Activated CD4-positive, alpha-beta T cell treated with anti-CD3 and anti-CD28 coated beads, Interleukin-2, amount 50 U/mL, for 1 hour (primary cell): Measurements from ENCODE around the gene ANKRD23.

Experiments
- DNase-seq: peaks from one replicate; pipeline ENCODE4 v3.0.0-alpha.2; 2020

The ANKRD23 gene

DNA sequence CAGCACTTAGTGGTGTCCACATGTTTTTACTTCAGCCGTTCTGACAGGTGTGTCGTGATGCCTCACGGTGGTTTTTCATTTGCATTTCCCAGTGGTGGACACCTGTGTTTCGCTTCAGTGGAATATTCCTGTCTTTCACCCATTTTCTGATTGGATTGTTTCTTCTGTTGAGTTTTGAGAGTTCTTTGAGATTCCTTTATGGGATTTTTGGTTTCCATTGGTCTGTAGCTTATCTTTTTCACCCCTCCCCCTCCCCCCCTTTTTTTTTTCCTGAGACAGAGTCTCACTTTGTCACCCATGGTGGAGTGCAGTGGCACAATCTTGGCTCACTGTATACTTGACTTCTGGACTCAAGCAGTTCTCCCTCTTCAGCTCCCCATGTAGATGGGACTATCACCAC lies 8.0 kb downstream of the ANKRD23 start:
- DNase-seq = no peak

DNA sequence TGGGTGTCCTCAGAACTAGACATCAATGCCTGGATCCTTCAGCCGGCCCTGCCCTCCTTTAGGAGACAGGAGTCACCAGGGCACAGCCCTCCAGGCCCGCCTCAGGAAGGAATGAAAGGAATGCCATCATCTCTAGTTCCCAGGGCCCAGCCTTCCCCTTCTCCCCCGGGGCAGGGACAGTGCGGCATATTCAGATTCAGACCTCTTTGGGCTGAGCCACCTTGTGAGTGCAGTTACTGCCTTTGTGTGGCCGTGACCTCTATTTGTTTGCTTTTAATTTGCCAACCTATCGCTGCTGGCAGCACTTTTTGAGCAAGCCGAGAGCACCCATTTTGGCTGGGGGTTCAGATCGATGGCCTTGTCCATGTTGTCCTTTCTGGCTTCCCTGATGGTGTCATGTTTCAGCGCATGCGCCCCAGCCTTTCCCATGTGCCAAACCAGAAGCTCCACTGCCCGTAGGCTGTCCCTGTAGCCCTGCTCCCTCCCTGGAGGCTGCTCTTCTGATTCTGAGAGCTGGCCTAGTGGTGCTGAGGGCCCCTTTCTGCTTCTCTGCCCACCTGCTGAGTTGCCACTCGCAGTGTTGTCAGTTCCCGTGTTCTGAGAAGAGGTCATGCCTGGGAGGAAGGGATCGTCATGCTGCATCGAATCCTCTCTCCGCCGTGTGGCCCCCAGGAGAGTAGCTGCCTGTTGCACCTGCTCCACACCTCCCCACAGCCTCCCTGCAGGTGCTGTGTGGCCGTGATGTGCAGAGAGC lies 10.9 kb downstream of the ANKRD23 start:
- no peak for DNase-seq

DNA sequence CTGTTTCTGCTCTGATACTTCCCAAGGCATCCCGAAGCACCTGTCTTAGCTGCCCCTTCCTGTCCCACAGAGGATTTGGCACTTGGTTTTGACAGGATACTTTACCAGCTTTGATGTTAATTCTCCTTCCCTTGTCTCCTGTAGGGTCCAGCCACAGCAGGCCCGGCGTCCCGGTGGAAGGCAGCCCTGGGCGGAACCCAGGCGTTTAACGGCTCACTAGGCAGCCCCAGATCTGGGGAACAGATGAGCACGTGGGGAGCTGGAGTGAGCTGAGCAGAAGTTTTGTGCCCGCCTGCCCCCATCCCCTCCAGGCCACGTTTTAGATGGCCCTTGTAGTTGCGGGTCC lies 11.4 kb downstream of the ANKRD23 start:
- DNase-seq = no peak

DNA sequence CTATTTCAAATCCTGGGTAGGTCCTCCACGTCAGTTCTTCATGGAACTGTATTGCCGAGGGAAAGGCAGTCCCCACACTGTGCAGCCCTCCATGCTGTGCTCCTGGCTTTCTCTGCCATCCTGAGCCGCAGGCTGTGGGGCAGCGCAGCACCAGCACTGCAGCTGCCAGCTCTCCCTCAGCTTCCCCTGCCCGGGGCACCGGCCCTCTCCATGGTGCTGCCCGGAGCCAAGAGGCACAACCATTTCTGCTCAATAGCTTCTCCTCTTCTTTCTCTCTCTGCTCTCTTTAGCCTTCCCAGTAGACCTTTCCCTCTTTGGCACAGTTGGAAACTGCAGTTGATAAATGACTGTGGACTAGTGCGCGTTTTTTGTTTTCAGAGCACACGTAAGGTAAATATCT lies 12.1 kb downstream of the ANKRD23 start:
- DNase-seq = no peak

DNA sequence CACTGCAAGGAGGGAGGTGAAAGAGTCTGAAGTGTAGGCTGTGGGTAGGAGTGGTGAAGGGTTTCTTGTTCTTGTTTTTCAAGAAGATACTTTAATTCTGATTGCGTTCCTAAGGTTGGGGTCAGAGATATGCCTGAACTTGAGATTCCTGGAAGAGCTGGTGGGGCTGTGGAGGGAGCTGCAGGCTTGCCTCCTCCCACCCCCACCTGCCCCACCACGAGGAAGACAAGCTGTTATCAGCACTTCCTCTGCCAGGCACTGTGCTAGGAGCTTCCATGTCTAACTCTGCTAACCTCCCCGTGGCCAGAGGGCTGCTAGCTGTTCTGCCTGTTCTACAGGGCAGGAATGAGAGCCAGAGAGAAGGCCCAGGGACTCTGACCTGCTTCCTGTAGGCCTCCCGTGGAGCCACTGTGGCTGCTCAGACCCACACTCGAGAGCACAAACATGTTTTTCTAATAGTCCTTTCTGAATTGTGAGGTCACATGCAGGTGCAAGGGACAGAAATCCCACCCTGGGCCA lies 13.7 kb downstream of the ANKRD23 start:
- no peak for DNase-seq

DNA sequence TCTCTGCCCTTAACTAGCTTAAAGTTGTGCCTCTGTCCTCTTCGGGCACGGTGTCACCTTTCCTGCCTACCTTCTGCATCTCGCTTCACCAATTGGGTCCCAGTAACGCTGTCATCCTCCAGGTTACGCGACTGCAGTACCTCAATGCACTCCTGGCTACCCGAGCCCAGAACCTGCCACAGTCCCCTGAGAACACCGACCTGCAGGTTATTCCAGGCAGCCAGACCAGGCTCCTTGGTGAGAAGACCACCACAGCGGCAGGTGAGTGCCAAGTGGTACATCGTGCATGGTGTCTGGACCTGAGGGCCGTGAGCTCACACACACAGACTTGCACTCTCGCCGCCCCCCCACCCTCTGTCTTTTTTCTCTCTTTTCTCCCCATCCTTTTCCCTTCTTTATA lies 14.9 kb downstream of the ANKRD23 start:
- DNase-seq = no peak

DNA sequence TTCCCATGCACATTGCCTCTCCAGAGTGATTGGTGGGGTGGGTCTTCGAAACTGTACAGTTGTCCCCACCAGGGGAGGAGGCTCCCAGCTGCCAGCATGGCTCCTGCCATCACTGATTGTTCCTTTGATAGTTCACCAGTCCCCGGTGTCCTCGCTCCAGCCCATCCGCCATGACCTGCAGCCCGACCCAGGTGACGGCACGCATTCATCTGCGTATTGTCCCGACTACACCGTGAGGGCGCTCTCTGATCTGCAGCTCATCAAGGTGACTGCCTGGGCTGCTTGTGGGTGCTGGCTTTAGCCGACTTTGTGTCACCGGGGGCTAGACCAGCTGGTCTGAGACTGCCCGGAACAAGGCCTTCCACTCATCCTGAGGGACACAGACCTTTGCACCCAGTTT lies 15.4 kb downstream of the ANKRD23 start:
- DNase-seq = no peak

DNA sequence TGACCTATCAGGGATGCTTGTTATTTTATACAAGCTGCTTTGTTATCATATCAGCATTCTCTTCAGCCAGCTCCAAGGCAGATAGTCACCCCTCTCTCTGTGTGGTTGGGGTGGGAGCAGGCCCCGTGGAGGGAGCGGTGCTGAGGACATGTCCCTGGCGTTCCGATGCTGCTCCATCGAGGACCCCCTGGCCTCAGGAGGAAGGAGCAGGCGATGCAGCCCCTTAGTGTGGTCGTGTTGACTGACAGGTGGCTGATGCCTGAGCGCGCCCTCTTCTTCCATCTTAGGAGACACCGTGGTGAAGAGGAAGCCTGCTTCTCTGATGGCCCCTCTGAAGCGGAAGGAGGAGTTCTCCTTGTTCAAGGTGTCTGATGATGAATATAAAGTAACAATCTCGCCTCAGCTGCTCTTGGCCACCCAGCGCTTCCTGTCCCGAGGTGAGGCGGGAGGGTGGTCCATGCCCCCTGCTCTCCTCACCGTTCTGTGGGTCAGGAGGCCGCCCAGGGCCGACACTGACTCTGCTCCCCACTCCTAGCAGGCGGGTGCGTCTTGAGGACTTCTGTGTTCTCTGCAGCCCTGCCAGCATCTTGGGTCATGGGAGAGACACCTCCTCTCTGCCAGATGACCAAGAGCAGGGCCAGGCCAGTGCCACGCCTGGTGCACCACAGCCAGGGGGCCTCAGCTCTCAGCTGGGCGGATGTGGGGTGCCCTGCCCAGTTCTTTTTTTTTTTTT lies 17.1 kb downstream of the ANKRD23 start:
- DNase-seq = no peak

DNA sequence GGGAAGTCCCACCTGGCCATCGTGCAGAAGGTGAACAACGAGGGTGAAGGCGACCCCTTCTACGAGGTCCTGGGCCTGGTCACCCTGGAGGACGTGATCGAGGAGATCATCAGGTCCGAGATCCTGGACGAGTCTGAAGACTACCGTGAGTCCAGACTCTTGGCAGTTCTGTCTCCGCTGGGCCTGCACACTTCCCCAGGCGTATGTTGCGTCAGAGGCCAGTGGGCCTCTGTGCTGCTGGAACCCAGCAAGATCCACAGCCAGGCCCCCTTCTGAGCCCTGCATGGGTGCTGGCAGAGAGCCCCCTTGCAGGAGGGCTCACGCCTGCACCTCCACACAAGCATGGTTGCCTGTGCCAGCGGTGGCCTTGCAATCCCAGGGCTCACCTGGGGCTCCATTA lies 18.8 kb downstream of the ANKRD23 start:
- DNase-seq = no peak

DNA sequence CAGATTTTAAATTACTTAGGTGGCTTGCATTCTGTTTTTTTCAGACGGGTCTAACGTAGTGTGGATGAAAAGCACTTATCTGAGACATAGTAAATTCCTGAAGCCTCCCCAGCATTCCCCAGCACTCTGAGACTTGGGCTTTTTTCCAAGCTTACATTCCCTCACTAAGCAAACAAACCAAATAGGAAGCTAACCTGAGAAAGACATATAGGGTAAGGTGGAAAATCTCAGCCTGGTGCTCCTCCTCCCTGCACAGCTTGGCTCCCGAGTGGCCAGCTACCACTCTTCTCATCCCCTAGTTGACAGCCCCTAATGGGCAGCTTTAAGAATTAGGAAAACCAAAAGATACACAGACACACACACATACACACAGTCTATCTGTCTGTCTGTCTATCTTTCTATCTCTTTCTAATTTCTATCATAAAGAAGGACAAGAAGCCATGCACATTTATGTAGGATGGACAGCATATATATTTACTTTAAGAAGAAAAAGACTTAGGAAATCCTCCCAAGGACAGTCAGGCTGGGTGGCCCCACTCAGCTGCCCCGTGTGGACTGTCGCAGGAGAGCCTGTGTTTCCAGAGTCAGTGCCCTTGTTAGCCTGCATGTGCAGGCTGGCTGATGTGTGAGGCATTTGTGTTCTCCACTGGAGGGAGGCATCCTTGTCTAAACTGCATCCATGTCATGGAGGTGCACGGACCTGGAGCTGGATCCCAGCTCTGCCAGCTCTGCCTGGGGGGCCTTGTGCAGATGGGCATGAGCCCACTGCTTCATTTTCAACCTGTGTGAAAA lies 19.5 kb downstream of the ANKRD23 start:
- no peak for DNase-seq

DNA sequence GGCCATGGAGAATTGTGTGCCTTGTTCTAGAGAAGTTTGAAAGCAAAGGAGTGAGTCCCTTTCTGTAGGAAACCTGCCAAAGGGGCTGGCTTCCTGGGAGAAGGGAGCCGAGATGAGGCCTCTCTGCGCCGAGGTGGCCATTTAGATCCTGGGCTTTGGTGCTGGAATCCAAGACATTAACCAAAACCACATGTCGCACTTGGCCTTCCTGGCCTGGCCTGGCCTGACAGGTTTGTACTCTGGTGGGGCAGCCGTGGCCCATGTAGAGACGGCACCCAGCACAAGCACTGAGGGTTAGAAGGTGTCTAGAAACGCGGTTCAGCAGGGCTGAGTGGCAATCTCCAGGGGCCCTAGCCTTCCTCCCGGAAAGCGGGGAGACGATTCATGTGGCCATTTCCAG lies 20.6 kb downstream of the ANKRD23 start:
- DNase-seq = no peak

DNA sequence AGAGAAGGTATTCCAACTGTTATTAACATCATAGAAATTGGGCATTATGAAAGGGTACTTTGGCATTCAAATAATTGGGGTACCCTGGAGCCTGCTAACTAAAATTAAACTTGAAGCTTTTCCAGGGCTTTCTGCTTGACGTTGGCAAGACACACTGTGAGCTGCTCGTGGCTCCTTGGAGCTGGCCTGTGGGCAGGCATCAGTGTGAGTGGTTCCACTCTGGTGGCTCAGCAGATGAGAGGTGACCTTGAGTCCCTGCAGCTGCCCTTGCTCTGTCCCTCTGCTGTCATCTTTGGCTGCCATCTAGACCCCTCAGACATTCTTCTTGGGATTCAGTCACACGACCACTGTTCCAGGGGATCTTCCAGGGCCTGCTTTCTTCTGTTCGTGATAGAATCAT lies 21.0 kb downstream of the ANKRD23 start:
- no peak for DNase-seq

DNA sequence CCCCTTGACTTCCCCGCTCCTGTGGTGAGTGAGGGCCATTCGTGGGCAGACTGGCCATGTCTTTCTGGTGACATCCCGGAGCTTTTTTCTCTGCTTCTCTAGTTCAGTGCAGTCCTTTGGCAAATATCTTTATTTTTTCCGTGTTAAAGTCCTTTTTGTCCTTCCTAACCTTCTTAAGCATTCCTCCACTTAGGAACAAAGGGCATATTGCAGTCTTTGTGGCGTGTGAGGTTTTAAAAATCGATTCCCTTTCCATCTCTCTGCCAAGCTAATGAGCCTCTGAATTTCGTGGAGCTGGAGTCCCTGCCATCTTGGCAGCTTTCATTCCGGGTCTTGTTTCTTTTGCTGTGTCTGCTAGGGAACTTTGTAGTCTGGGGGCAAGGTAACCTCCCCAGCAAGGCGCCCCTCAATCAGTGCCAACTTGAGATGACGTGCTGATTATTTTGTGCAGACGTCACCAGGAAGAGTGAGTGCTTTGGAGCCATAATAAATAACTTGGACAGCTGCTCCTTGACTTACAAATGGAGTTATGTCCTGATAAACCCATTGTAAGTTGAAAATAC lies 22.6 kb downstream of the ANKRD23 start:
- DNase-seq = no peak

DNA sequence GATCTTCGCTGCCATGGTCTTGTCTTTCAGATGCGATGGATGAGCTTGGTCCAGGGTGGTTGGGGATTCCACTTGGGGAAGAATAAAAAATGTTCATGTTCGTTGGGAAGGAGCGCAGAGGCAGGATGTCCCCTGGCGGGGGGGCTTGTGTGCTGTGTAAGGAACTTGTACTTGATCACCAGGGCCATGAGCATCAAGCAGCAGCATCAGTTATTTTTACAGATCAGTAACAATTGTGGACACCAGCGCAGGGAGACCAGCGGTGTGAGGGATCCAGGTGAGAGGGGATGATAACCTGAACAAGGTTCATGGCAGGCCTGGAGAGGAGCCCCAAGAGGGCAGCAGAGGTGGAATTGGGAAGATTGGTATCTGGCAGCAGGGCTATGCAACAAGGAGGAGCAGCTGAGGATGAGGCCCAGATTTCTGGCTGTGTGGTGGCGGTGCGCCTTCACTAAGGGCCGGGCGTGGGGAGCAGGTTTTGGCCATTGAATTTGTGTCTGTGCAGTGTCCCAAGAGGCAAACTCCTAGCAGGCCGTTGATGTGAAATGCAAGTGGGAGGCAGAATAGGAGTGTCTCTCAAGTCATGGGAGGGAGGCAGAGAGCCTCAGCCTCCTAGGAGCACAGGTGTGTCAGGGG lies 23.8 kb downstream of the ANKRD23 start:
- DNase-seq = no peak

DNA sequence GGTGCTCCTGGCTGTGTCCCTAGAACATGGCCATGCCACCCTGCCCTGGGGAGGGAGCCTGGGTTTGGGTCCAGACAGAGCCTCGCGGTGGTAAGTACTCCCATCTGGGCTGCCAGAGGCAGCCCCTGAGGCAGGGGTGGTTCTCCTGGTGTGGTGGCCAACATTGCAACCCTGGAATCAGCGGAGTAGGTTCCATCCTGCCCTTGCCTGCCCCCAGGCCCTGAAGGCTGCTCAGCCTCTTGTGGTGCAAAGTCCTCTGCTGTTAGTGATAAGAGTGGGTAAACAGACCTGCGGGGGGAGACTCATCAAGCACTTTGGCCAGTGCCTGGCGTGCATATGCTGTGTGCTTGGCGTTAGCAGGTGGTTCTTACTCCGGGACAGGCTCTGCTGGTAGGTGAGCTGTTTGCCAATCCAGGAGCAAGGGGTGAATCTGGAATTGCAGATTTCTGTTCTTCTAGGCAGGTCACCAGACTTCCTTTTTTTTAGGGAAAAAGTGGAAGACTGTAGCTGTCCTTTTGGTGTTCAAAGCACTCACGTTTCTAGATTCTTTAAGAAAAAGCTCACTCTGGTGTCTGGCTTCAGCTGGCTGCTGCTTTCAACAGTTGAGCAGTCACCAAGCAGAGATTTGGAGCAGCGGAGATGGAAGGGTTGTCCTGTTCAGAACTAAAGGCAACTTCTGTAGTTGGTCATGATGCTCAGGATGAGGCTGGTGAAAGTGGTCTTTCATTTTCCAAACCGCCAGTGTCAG lies 24.5 kb downstream of the ANKRD23 start:
- no peak for DNase-seq

DNA sequence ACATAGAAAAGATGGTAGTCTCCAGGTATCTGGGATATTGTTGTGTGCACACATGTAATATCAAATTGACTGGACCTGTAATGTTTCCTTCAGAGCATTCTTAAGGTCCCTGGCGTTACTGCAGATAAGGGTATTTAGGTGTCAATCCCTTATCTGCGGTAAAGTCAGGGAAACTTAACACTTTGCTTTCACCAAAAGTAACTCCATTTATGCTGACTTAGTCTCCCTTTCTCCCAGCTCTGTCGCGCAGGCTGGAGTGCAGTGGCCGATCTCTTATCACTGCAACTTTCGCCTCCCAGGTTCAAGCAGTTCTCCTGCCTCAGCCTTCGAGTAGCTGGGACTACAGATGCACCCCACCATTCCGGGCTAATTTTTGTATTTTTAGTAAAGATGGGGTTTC lies 25.9 kb downstream of the ANKRD23 start:
- DNase-seq = no peak

DNA sequence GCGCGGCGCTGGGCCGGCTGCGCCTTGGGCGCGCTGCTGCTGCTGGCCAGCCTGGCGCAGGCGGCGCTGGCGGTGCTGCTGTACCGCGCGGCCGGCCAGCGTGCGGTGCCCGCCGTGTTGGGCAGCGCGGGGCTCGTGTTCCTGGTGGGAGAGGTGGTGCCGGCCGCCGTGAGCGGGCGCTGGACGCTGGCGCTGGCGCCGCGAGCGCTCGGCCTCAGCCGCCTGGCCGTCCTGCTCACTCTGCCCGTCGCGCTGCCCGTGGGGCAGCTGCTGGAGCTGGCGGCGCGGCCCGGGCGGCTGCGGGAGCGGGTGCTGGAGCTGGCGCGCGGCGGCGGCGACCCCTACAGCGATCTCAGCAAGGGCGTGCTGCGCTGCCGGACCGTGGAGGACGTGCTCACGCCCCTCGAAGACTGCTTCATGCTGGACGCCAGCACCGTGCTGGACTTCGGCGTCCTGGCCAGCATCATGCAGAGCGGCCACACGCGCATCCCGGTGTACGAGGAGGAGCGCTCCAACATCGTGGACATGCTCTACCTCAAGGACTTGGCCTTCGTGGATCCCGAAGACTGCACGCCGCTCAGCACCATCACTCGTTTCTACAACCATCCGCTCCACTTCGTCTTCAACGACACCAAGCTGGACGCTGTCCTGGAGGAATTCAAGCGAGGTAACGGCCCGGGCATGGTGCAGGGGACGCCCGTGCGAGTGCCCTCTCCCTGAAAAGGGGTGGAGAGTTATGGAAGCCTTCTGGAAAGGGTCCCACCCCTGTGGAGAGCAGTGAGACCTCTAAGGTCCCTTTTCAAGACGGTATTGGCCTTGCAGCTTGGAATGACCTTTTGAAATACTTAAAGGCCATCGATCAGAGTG lies 26.8 kb downstream of the ANKRD23 start:
- DNase-seq = no peak

DNA sequence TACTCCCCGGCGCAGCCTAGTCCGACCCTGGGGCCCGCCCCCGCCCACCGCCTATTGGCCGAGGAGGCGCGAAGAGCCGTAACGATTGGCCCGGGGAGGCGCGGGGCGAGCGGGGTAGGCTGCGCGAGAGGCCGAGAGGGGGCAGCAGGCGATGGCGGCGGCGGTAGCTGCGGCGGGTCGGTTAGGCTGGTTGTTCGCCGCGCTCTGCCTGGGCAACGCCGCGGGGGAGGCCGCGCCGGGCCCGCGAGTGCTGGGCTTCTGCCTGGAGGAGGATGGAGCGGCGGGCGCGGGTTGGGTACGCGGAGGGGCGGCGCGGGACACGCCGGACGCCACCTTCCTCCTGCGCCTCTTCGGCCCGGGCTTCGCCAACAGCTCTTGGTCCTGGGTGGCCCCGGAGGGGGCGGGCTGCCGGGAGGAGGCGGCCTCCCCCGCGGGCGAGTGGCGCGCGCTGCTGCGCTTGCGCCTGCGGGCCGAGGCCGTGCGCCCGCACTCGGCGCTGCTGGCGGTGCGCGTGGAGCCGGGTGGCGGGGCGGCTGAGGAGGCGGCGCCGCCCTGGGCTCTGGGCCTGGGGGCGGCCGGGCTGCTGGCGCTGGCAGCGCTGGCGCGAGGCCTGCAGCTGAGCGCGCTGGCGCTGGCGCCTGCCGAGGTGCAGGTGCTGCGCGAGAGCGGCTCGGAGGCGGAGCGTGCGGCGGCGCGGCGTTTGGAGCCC lies 27.5 kb downstream of the ANKRD23 start, which contains the start of gene CNNM3:
TSS of gene CNNM3 (plus strand) at position 142 of the 709 bp plus-strand sequence. CDS start at position 152, 10 bp downstream.
- peak; percentile 95 for DNase-seq

DNA sequence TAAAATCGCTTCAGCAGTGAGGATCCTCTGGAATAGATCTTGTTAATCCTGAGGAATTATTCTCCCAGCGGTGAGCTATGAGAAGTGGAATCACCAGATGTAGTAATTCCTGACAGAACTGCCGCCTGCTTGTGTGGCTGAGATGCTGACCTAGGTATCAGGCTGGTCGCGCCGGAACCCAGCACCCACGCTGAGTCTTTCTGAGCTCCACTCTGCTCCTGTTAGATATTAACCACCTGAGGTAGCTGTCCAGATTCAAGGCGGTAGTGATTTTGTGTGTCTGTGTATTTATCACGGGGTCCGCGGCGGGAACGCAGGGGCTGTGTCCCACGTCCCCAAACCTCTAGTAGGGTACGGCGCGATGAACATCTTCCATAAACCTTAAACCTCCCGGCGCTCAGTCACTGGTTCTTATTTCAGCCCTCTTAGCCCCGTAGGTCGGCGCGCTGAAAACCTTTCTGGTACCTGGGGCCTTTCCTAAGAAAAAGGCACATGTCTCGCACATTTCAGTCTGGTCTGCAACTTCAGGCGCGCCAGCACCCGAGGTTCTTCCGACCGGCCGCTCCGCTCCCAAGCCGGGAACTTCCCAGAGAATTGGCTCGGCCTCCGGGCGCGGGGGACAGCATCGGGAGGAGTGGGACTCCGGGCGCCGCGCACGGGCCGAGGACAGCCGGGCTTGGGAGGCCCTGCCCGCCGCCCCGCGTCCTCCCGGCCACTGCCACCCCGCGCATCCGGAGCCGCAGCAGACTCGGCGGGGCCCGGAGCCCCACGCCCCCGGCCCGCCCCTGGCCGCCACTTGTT lies 28.3 kb downstream of the ANKRD23 start:
- no peak for DNase-seq
